Right atrium auricular region (tissue), 2 donors: Measurements from ENCODE around the gene TRANK1. TPM values are rescaled to one million over a fixed set of nuclear protein-coding genes. Genes with fewer than 3 reads are reported as not detected.
A peak's percentile ranks its signal among the peaks of the same experiment; 100 is the strongest.

Experiments
- DNase-seq: peaks from one replicate; pipeline ENCODE4 v3.0.0-alpha.2; 2019; ENCODE audit warnings: low spot score
- H3K27ac ChIP-seq, 2 donors: fragments of 200-600 bp; sonication (generic); 1 replicate in 1 of 2; 2 replicates in 1 of 2; pipeline ENCODE4 v1.5.1; 2016 to 2019
- H3K27me3 ChIP-seq, 2 donors: fragments of 200-600 bp; sonication (generic); one replicate each; pipeline versions ENCODE4 v1.5.1 to v1.6.0; 2017 to 2019
- H3K36me3 ChIP-seq: fragments of 200-600 bp; sonication (generic); one replicate; pipeline ENCODE4 v1.5.1; 2016
- H3K4me1 ChIP-seq, 2 donors: fragments of 200-600 bp; sonication (generic); one replicate each; pipeline versions ENCODE4 v1.5.1 to v1.6.0; 2017 to 2019
- H3K4me3 ChIP-seq, 2 donors: fragments of 200-600 bp; sonication (generic); 1 replicate in 1 of 2; 2 replicates in 1 of 2; pipeline ENCODE4 v1.5.1; 2017 to 2019; ENCODE audit warnings: mild to moderate bottlenecking in 1 of 2, moderate library complexity in 1 of 2
- H3K9me3 ChIP-seq, 2 donors: fragments of 200-600 bp; sonication (generic); one replicate each; pipeline ENCODE4 v1.5.1; 2019
- CTCF ChIP-seq, 2 donors: fragments of 200-600 bp; sonication (generic); IDR thresholded peaks; one replicate each; pipeline ENCODE4 v1.5.1; 2019; ENCODE audit warnings: antibody characterized with exemption in 2 of 2
- total RNA-seq, 2 donors: library from RNA; depleted of rRNA; stranded (reverse); fragments of >200 nt; gene quantifications; one replicate each; pipeline ENCODE4 v1.1.0, GENCODE V29; 2016

Gene TRANK1
- total RNA-seq, 2 donors from 2014 or later: 5.7 to 10.3 TPM

GRCh38 chr3:36960502-36960901 is 15.6 kb upstream of the TRANK1 start:
- peaks cover 0 to 9% of the 10 kb centered on the region in 2 donors for H3K4me1 ChIP-seq
- H3K36me3 ChIP-seq: no peaks in the 10 kb centered on the region
- TF ChIP-seq CTCF (IDR thresholded peaks at IDR 0.05): no peak

GRCh38 chr3:36959821-36960220 is 15.0 kb upstream of the TRANK1 start:
- H3K27me3 ChIP-seq: no peaks in the 10 kb centered on the region
- peaks cover 0 to 9% of the 10 kb centered on the region in 2 donors for H3K4me1 ChIP-seq
- H3K36me3 ChIP-seq: no peaks in the 10 kb centered on the region
- TF ChIP-seq CTCF (IDR thresholded peaks at IDR 0.05): no peak
- no peaks in the 10 kb centered on the region for H3K9me3 ChIP-seq
- DNase-seq: no peak
- H3K27ac ChIP-seq: no peak overlapping the region
- no peak overlapping the region for H3K4me3 ChIP-seq

More at GRCh38 chr3:36960502-36960901, 15.6 kb upstream of the TRANK1 start:
- Histone ChIP-seq H3K27ac (no peak overlapping the region), H3K9me3 (no peaks in the 10 kb centered on the region), H3K27me3 (no peaks in the 10 kb centered on the region), H3K4me3 (no peak overlapping the region)
- DNase-seq: no peak

- TF ChIP-seq CTCF (IDR thresholded peaks at IDR 0.05): no peak
Measured at GRCh38 chr3:36957862-36958686, 13.2 kb upstream of the TRANK1 start.

GRCh38 chr3:36957063-36957462 is 12.2 kb upstream of the TRANK1 start:
- no peaks in the 10 kb centered on the region for H3K9me3 ChIP-seq
- TF ChIP-seq CTCF (IDR thresholded peaks at IDR 0.05): no peak
- H3K4me3 ChIP-seq: no peak overlapping the region
- H3K36me3 ChIP-seq: no peaks in the 10 kb centered on the region
- no peak for DNase-seq
- no peak overlapping the region for H3K27ac ChIP-seq
- H3K4me1 ChIP-seq: peaks cover 0 to 9% of the 10 kb centered on the region in 2 donors
- no peaks in the 10 kb centered on the region for H3K27me3 ChIP-seq

More at GRCh38 chr3:36957862-36958686, 13.2 kb upstream of the TRANK1 start:
- H3K27ac ChIP-seq: peak overlapping the region in 1 of 2 donors; percentile 17
- DNase-seq: no peak
- no peak overlapping the region for H3K4me3 ChIP-seq
- H3K4me1 ChIP-seq: peaks cover 0 to 9% of the 10 kb centered on the region in 2 donors
- H3K36me3 ChIP-seq: no peaks in the 10 kb centered on the region
- H3K9me3 ChIP-seq: no peaks in the 10 kb centered on the region
- H3K27me3 ChIP-seq: no peaks in the 10 kb centered on the region

GRCh38 chr3:36956155-36956554 is 11.3 kb upstream of the TRANK1 start:
- no peaks in the 10 kb centered on the region for H3K9me3 ChIP-seq
- no peak overlapping the region for H3K4me3 ChIP-seq
- no peaks in the 10 kb centered on the region for H3K36me3 ChIP-seq
- H3K4me1 ChIP-seq: peaks cover 0 to 9% of the 10 kb centered on the region in 2 donors
- H3K27me3 ChIP-seq: no peaks in the 10 kb centered on the region
- no peak overlapping the region for H3K27ac ChIP-seq
- no peak for TF ChIP-seq CTCF (IDR thresholded peaks at IDR 0.05)
- no peak for DNase-seq
